Spleen (tissue), 11 donors: ENCODE results near the gene GRIA1. TPM values are rescaled to one million over a fixed set of nuclear protein-coding genes. Genes with fewer than 3 reads are reported as not detected.

Experiments
- DNase-seq: peaks from one replicate; pipeline ENCODE4 v3.0.0-alpha.2; 2020
- H3K27ac ChIP-seq, 8 donors: fragments of 200-600 bp; sonication (generic) in 7 of 8; 1 replicate in 4 of 8; 2 replicates in 4 of 8; pipeline versions ENCODE4 v1.5.0 to v1.8.0; 2016 to 2021; ENCODE audit warnings: inconsistent platforms in 4 of 8, mild to moderate bottlenecking in 4 of 8, moderate library complexity in 1 of 8
- H3K27me3 ChIP-seq, 7 donors: fragments of 200-600 bp; sonication (generic) in 6 of 7; replicated peaks in 1 of 7; 1 replicate in 4 of 7; 2 replicates in 3 of 7; pipeline versions ENCODE4 v1.5.0 to v1.8.0; 2016 to 2021; ENCODE audit warnings: inconsistent platforms in 3 of 7, mild to moderate bottlenecking in 1 of 7
- H3K36me3 ChIP-seq, 6 donors: fragments of 200-600 bp; sonication (generic) in 5 of 6; 1 replicate in 4 of 6; 2 replicates in 2 of 6; pipeline versions ENCODE4 v1.5.0 to v1.8.0; 2016 to 2021; ENCODE audit warnings: inconsistent platforms in 2 of 6
- H3K4me1 ChIP-seq, 6 donors: fragments of 200-600 bp; sonication (generic) in 5 of 6; 1 replicate in 3 of 6; 2 replicates in 3 of 6; pipeline versions ENCODE4 v1.5.0 to v1.8.0; 2016 to 2021; ENCODE audit warnings: inconsistent platforms in 3 of 6
- H3K4me3 ChIP-seq, 8 donors: fragments of 200-600 bp; sonication (generic) in 7 of 8; 1 replicate in 4 of 8; 2 replicates in 4 of 8; pipeline versions ENCODE4 v1.5.0 to v1.8.0; 2016 to 2021; ENCODE audit warnings: inconsistent platforms in 4 of 8, mild to moderate bottlenecking in 4 of 8, moderate library complexity in 2 of 8
- H3K9me3 ChIP-seq, 8 donors: fragments of 200-600 bp; sonication (generic) in 7 of 8; 1 replicate in 4 of 8; 2 replicates in 4 of 8; pipeline versions ENCODE4 v1.5.0 to v1.8.0; 2016 to 2021; ENCODE audit warnings: inconsistent platforms in 4 of 8
- POLR2A ChIP-seq, 3 donors: fragments of 450-650 bp; IDR thresholded peaks; one replicate each; pipeline ENCODE4 v1.5.1; 2017; ENCODE audit warnings: antibody characterized with exemption in 3 of 3, mild to moderate bottlenecking in 1 of 3
- POLR2AphosphoS5 ChIP-seq, 3 donors: sonication (generic); formaldehyde crosslinking; IDR thresholded peaks; one replicate each; pipeline ENCODE4 v1.5.1; 2017; ENCODE audit warnings: antibody characterized with exemption in 3 of 3
- WGBS, 5 donors: extraction: QIAGEN DNeasy Blood & Tissue Kit in 3 of 5; methylation state at CpG; one replicate each; pipeline versions ENCODE4 v1.1.5 to v1.1.7; 2013 to 2018; 5-methylcytosine and 5-hydroxymethylcytosine counted together
- intact Hi-C: fragments of 100-400 bp; cut with DNase I; formaldehyde crosslinking; loops from one replicate; pipeline ENCODE4 v1.15.0; 2023; ENCODE audit warnings: low total_unique reads
- polyA plus RNA-seq, 3 donors: library from polyadenylated mRNA; stranded (reverse); fragments of 200-250 nt; gene quantifications; one replicate each; pipeline ENCODE4 v1.2.1, GENCODE V29; 2013
- total RNA-seq, 7 donors: library from RNA; depleted of rRNA in 3 of 7; stranded (reverse); fragments of >200 nt in 3 of 7; fragmentation: NEBNext Ultra II Directional in 4 of 7; extraction: Animal tissue kit (Norgen Biotek cat#: 25700) in 4 of 7; gene quantifications; one replicate each; pipeline versions ENCODE4 v1.1.0 to v1.2.1, GENCODE V29; 2016 to 2021
- TF ChIP-seq, protein P1 (sequence below), 11 experiments: fragments of 200-600 bp in 7 of 11; fragments of 450-650 bp in 4 of 11; sonication (generic) in 4 of 11; IDR thresholded peaks in 8 of 11; conservative IDR thresholded peaks in 3 of 11; 1 replicate in 7 of 11; 2 replicates in 4 of 11; pipeline versions ENCODE4 v1.4.0 to v1.8.0; 2016 to 2021; ENCODE audit warnings: antibody characterized with exemption in 11 of 11, inconsistent platforms in 4 of 11, mild to moderate bottlenecking in 1 of 11
- donor health status: healthy with polysubstance abuse.
- donor health status: DM: no; HTN: no; CAD: no; lungs with moderate emphysema.
- donor health status: DM: no; HTN: no; CAD: no.
- donor health status: Bipolar disorder and iron deficiency.
- donor health status: healthy.
- donor health status: DM: no; HTN: no; CAD: no.
- donor health status: DM: yes; HTN: yes; CAD: no.

GRIA1 gene
- total and polyA plus RNA-seq, 10 donors, result 0.02 to 0.19 (median 0.09) TPM; not detected in 6

- TF ChIP-seq, protein P1, sequence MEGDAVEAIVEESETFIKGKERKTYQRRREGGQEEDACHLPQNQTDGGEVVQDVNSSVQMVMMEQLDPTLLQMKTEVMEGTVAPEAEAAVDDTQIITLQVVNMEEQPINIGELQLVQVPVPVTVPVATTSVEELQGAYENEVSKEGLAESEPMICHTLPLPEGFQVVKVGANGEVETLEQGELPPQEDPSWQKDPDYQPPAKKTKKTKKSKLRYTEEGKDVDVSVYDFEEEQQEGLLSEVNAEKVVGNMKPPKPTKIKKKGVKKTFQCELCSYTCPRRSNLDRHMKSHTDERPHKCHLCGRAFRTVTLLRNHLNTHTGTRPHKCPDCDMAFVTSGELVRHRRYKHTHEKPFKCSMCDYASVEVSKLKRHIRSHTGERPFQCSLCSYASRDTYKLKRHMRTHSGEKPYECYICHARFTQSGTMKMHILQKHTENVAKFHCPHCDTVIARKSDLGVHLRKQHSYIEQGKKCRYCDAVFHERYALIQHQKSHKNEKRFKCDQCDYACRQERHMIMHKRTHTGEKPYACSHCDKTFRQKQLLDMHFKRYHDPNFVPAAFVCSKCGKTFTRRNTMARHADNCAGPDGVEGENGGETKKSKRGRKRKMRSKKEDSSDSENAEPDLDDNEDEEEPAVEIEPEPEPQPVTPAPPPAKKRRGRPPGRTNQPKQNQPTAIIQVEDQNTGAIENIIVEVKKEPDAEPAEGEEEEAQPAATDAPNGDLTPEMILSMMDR (IDR thresholded peaks at IDR 0.05 in 8 of 11, conservative IDR thresholded peaks at IDR 0.05 in 3 of 11), result no peak
- TF ChIP-seq POLR2AphosphoS5 (IDR thresholded peaks at IDR 0.05) (no peak), POLR2A (IDR thresholded peaks at IDR 0.05) (no peak)
- Histone ChIP-seq H3K4me3 (no peak overlapping the region), H3K27ac (no peak overlapping the region), H3K27me3 (no peaks in the 10 kb centered on the region), H3K4me1 (no peaks in the 10 kb centered on the region), H3K9me3 (no peaks in the 10 kb centered on the region), H3K36me3 (no peaks in the 10 kb centered on the region)
- no peak for DNase-seq
- WGBS, 5 donors, result 42 to 82% (median 62%) methylated on average over 2 of the region's 2 CpGs
- intact Hi-C loops, result no loop called here
These were observed 317.3 kb downstream of the GRIA1 start for GRCh38 chr5:153807801-153808200.

DNA sequence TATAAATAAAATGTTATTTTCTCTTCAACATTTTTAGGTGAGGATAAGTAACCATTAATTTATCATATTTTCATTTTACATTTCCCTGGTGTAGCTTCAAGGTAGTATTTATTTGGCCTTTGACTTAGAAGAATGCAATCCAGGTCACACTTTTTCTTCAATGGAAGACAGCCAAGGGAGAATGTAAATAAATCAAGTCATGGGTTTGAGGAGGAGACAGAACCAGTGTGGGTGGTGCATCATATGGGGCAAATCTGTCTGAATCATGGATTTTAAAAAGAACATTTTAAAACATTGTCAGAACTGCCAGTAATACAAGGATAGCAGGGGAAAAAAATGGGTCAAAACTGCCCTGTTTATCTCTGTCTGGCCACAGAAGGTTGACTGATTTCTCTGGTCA is 318.7 kb downstream of the GRIA1 start:
- Histone ChIP-seq H3K27ac (no peak overlapping the region), H3K4me1 (no peaks in the 10 kb centered on the region), H3K4me3 (no peak overlapping the region), H3K9me3 (no peaks in the 10 kb centered on the region), H3K36me3 (no peaks in the 10 kb centered on the region), H3K27me3 (no peaks in the 10 kb centered on the region)
- TF ChIP-seq POLR2AphosphoS5 (IDR thresholded peaks at IDR 0.05), result no peak
- no peak for TF ChIP-seq POLR2A (IDR thresholded peaks at IDR 0.05)
- TF ChIP-seq, protein P1 (IDR thresholded peaks at IDR 0.05 in 8 of 11, conservative IDR thresholded peaks at IDR 0.05 in 3 of 11), result no peak
- intact Hi-C loops, result no loop called here
- no peak for DNase-seq

DNA sequence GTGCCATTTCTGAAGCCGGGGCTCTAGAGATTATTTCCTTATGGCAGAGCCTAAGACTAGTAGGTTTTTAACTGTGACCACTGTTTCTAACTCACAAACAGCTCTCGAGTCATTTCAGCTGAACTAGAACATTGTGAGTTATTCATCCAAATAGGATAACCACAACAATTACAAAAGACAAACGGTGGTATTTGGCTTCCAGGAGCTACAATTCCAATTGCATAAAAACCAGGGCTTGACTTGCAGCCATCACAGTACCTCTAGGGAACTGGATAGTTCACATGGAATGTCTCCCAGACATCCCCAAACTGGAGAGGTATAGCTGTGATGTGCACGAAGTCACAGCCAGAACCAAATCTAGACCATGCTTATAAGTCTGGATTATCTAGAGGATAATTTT is 323.4 kb downstream of the GRIA1 start:
- WGBS, 5 donors, result 71 to 84% (median 72%) methylated on average over 4 of the region's 4 CpGs
- Histone ChIP-seq H3K36me3 (no peaks in the 10 kb centered on the region), H3K27ac (no peak overlapping the region), H3K4me1 (no peaks in the 10 kb centered on the region), H3K27me3 (no peaks in the 10 kb centered on the region), H3K9me3 (no peaks in the 10 kb centered on the region), H3K4me3 (no peak overlapping the region)
- intact Hi-C loops, result no loop called here
- TF ChIP-seq, protein P1 (IDR thresholded peaks at IDR 0.05 in 8 of 11, conservative IDR thresholded peaks at IDR 0.05 in 3 of 11), result no peak
- TF ChIP-seq POLR2AphosphoS5 (IDR thresholded peaks at IDR 0.05) (no peak), POLR2A (IDR thresholded peaks at IDR 0.05) (no peak)
- DNase-seq, result no peak

DNA sequence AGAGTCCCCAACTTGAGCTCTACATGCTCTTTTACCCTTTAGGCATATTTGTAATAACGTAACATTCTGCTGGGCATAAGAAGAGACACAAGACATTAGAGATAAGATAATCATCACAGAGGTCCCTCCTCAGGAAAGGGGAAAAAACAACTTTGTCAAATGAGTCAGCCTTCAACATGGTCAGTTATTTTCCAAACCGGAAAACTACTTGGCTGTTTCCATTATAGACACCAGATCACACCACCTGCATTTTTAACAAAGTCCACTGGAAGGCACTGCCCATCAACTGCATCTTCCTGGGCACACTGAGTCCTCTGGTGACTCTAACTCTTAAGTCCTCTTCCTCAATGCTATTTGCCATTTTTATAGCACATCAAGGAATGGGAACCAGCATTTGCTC is 326.4 kb downstream of the GRIA1 start:
- Histone ChIP-seq H3K27ac (no peak overlapping the region), H3K9me3 (no peaks in the 10 kb centered on the region), H3K36me3 (no peaks in the 10 kb centered on the region), H3K27me3 (no peaks in the 10 kb centered on the region), H3K4me3 (no peak overlapping the region), H3K4me1 (no peaks in the 10 kb centered on the region)
- TF ChIP-seq POLR2A (IDR thresholded peaks at IDR 0.05) (no peak), POLR2AphosphoS5 (IDR thresholded peaks at IDR 0.05) (no peak)
- TF ChIP-seq, protein P1 (IDR thresholded peaks at IDR 0.05 in 8 of 11, conservative IDR thresholded peaks at IDR 0.05 in 3 of 11), result no peak
- 73 to 79% (median 77%) methylated on average over 2 of the region's 2 CpGs for WGBS, 5 donors
- intact Hi-C loops, result no loop called here
- no peak for DNase-seq
